T-helper 17 cell (primary cell): ENCODE results near the gene ERAP2. TPM values are rescaled to one million over a fixed set of nuclear protein-coding genes. Genes with fewer than 3 reads are reported as not detected.
A peak's percentile ranks its signal among the peaks of the same experiment; 100 is the strongest.

Experiments used
- ATAC-seq: fragments of 150-1000 bp; cut with Tn5 transposase; 2 replicates; pipeline ENCODE4 v1.10.0; 2021; ENCODE audit warnings: mild to moderate bottlenecking, moderate library complexity
- DNase-seq, 3 donors: peaks; one replicate each; pipeline versions ENCODE4 v3.0.0 to v3.0.0-alpha.2; 2020 to 2021
- H3K9me3 ChIP-seq: one replicate; pipeline ENCODE4 v1.7.0; 2013; ENCODE audit warnings: low read length, mild to moderate bottlenecking; ENCODE audit not compliant: control insufficient read depth, poor library complexity, severe bottlenecking
- H3K27ac Mint-ChIP-seq: one replicate; pipeline ENCODE4 v1.8.0; 2022; ENCODE audit warnings: mild to moderate bottlenecking, moderate library complexity, mixed read lengths
- H3K27me3 Mint-ChIP-seq: one replicate; pipeline ENCODE4 v1.8.0; 2022; ENCODE audit warnings: mixed read lengths
- H3K36me3 Mint-ChIP-seq: one replicate; pipeline ENCODE4 v1.8.0; 2022; ENCODE audit warnings: low read depth, mixed read lengths
- H3K4me1 Mint-ChIP-seq: one replicate; pipeline ENCODE4 v1.8.0; 2022; ENCODE audit warnings: mild to moderate bottlenecking, mixed read lengths
- H3K4me3 Mint-ChIP-seq: one replicate; pipeline ENCODE4 v1.8.0; 2022; ENCODE audit warnings: mild to moderate bottlenecking, moderate library complexity, mixed read lengths
- total RNA-seq, 4 donors: library from RNA in 2 of 4; stranded (reverse) in 2 of 4; gene quantifications; one replicate each; pipeline ENCODE4 v1.2.3 and lab custom pipeline; 2022 to 2026

ERAP2 gene
- total RNA-seq, 2 donors from 2014 or later = 42.7 to 65.6 TPM

DNA sequence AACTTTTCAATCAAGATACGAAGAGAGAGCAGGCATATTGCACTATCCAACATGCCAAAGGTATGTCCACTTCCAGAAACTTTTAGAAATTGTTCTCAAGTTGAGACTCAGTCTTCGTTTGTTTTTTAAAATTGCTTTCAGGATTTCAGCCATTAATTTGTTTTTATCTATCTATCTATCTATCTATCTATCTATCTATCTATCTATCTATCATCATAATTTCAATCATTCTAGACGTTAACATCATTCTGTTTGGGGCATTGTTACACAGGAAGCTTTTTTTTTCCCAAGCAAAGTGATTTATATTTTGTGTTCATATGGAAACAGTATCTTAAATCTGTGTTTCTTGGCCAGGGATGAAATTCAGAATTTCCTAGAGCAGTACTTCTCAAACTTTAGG lies 7.6 kb downstream of the ERAP2 start:
- Mint-ChIP-seq H3K27me3 (no peaks in the 10 kb centered on the region), H3K36me3 (peaks cover 22% of the 10 kb centered on the region), H3K4me3 (no peak overlapping the region), H3K4me1 (peaks cover 63% of the 10 kb centered on the region), H3K27ac (peak overlapping the region; percentile 95)
- no peak for ATAC-seq
- H3K9me3 ChIP-seq = no peaks in the 10 kb centered on the region
- DNase-seq = no peak

DNA sequence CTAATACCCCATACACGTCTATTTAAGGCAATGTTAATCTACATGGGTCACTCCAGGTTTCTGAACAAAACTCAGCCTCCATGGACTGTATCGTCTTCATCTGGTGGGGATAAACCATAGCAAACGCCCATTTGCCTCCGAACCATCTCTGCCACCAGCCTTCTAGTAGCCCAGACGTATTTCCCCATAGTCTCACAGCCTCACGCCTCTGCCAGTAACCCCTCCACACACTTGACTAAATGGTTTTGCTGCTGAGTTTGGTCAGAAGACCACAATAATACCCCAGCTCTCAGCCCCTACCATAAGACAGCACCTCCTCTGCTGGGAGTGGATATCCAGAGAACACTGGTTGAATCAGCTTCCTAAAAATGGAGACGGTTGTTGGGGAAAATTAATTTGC lies 8.7 kb downstream of the ERAP2 start:
- ATAC-seq = no peak
- Mint-ChIP-seq H3K27ac (peak overlapping the region; percentile 95), H3K27me3 (no peaks in the 10 kb centered on the region), H3K4me3 (peak overlapping the region; percentile 15), H3K36me3 (peaks cover 25% of the 10 kb centered on the region), H3K4me1 (peaks cover 60% of the 10 kb centered on the region)
- H3K9me3 ChIP-seq = no peaks in the 10 kb centered on the region
- DNase-seq = no peak

DNA sequence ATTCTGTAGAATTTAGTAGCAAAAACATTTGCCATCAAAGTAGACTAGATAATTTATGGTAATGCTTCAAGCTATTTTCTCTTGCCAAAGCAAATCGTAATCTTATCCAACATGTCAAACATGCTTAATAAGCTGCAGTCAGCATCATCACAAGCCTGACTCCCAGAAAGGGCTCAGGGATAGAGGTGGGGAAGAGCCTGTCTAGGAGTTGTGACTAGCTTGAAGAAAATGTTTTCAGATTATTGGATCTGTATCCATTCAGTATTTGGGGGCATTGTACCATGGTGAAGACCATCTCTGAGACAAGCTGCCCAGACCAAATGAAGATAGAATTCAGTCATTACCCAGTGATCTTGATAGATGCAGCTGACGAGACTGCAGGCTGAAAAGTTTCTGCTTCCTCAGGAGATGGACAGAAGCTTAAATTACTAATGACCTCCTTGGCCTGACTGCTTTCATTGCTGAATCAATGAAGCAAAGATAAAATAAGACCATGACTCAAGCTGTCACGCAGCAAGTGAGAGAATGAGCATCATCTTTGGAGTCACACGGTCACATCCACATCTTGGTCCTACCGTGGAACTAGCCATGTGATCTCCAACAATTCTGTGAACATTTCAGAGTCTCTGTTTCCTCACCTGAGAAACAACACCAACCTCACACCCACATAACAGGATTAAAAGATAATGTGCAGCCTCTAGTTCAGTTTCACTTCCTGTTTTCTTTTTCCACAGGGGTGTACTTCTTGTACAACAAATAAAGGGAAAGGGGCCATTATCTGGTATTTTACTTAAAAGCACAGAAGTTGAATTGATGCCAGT lies 9.4 kb downstream of the ERAP2 start:
- H3K4me1 Mint-ChIP-seq = peaks cover 53% of the 10 kb centered on the region

DNA sequence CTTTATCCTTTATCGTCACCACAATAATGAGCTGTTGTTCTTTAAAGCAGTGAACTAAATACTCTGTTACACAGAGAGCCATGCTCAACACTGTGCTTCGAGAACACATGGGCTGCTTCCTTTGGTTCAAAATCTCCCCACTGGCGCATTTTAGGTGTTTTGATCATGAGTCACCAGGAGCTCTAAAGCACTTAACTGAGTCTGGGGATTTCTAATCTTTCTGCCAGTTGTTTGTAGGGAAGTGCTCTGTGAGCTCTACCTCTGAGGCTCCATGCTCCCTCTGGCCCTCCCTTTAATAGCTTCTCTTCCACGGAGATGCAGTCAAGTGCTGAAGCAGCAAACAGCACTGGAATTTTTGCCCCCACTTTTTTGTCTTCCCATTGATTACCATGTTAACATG lies 17.0 kb downstream of the ERAP2 start:
- DNase-seq (no peak), ATAC-seq (peak; percentile 41)
- no peaks in the 10 kb centered on the region for H3K27me3 Mint-ChIP-seq
- peaks cover 39% of the 10 kb centered on the region for H3K4me1 Mint-ChIP-seq
- H3K4me3 Mint-ChIP-seq = no peak overlapping the region
- peak overlapping the region; percentile 96 for H3K27ac Mint-ChIP-seq
- H3K9me3 ChIP-seq = no peaks in the 10 kb centered on the region
- peaks cover 22% of the 10 kb centered on the region for H3K36me3 Mint-ChIP-seq

More for the DNA sequence above, 9.4 kb downstream of the ERAP2 start:
- H3K36me3 Mint-ChIP-seq = peaks cover 19% of the 10 kb centered on the region
- peak; percentile 93 for ATAC-seq
- H3K27me3 Mint-ChIP-seq = no peaks in the 10 kb centered on the region
- H3K27ac Mint-ChIP-seq = peak overlapping the region; percentile 95
- H3K9me3 ChIP-seq = no peaks in the 10 kb centered on the region
- peak overlapping the region; percentile 75 for H3K4me3 Mint-ChIP-seq
- DNase-seq = no peak

DNA sequence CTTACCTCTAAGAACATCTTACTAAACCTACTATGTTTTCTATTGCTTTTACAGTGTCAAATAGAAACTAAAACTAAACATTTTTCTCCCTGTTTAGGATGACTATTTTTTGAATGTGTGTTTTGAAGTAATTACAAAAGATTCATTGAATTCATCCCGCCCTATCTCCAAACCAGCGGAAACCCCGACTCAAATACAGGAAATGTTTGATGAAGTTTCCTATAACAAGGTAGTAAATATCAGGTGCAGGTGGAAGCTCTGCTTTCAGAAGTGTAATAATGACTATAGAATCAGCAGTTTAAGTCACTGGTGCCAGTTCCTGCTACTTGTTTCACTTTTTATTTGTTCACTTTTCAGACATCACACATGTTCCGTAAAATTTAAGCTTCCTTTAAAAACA lies 20.0 kb downstream of the ERAP2 start:
- peak overlapping the region; percentile 96 for H3K27ac Mint-ChIP-seq
- H3K4me3 Mint-ChIP-seq = peak overlapping the region; percentile 86
- H3K36me3 Mint-ChIP-seq = peaks cover 21% of the 10 kb centered on the region
- DNase-seq (no peak), ATAC-seq (peak; percentile 78)
- H3K4me1 Mint-ChIP-seq = peaks cover 42% of the 10 kb centered on the region
- no peaks in the 10 kb centered on the region for H3K9me3 ChIP-seq
- H3K27me3 Mint-ChIP-seq = no peaks in the 10 kb centered on the region

DNA sequence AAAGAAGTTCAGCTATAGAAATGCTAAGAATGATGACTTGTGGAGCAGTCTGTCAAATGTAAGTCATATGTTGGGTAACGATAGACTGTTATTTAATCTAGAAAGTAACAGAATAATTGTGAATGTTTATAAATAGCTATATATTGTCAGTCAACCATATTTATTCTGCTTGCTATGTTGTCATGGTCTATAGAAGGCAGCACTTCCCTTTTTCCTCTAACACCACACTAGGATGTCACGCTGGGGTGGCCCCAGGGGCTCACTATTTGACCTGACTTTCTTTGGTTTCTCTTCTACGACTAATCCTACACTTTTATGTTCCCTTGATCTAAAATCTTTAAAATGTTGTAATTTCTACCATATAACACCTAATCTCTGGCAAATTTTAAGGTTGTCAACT lies 20.5 kb downstream of the ERAP2 start:
- peak; percentile 67 for ATAC-seq
- Mint-ChIP-seq H3K4me1 (peaks cover 42% of the 10 kb centered on the region), H3K4me3 (peak overlapping the region; percentile 86), H3K27me3 (no peaks in the 10 kb centered on the region), H3K36me3 (peaks cover 21% of the 10 kb centered on the region), H3K27ac (peak overlapping the region; percentile 96)
- H3K9me3 ChIP-seq = no peaks in the 10 kb centered on the region
- no peak for DNase-seq

DNA sequence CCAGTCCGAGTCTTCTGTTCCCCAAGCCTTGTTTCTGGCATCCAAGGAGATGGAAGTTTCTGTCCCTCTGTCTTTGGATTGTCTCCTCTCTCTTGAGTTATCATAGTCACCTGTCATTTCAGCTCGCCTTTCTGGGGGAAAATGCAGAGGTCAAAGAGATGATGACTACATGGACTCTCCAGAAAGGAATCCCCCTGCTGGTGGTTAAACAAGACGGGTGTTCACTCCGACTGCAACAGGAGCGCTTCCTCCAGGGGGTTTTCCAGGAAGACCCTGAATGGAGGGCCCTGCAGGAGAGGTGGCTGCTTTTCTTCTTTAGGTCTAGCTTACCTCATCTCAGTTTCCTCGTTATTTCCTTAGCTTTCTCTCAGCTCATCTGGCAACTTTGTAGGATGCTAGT lies 25.1 kb downstream of the ERAP2 start:
- H3K27ac Mint-ChIP-seq = peak overlapping the region; percentile 74
- H3K4me1 Mint-ChIP-seq = peaks cover 21% of the 10 kb centered on the region
- no peak overlapping the region for H3K4me3 Mint-ChIP-seq
- H3K9me3 ChIP-seq = no peaks in the 10 kb centered on the region
- ATAC-seq = peak; percentile 32
- H3K27me3 Mint-ChIP-seq = no peaks in the 10 kb centered on the region
- DNase-seq = no peak
- peaks cover 12% of the 10 kb centered on the region for H3K36me3 Mint-ChIP-seq

DNA sequence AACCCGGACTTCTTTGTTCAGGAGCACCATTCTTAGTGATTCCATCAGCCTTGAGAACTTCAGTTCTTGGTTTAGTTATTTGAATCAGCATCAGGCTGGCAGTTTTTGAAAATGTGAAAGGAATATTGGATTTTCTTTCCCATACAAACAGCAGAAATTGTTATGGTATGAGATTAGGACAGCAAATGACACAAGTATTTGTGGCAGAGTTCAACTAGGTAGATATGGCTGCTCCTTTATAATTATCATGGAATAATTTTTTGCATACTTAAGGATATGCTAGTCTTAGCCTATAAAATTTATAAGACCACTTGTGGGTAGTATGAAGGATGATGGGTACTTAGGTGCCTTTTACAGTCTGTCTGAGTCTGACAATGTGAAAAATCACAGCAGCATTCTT lies 25.5 kb downstream of the ERAP2 start:
- ATAC-seq (no peak), DNase-seq (no peak)
- Mint-ChIP-seq H3K36me3 (peaks cover 12% of the 10 kb centered on the region), H3K4me3 (no peak overlapping the region), H3K4me1 (peaks cover 17% of the 10 kb centered on the region), H3K27me3 (no peaks in the 10 kb centered on the region), H3K27ac (peak overlapping the region; percentile 74)
- no peaks in the 10 kb centered on the region for H3K9me3 ChIP-seq

DNA sequence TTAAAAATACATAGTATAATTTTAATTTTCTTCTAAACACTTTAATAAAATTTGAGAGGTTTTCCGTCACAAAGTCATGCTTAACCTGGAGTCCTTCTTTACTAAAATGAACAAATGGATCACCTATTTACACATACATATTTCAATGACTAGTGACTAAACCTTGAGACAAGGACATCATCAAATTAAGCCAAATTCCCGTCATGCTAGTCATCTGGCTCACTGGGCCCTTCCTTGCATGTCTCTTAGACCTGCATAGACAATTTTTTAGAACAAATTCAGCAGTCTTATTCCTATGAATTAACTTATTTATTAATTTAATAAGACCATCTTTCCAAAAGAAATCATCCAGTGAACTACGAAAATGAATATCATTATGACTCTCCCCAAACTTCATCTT lies 26.6 kb downstream of the ERAP2 start:
- peaks cover 12% of the 10 kb centered on the region for H3K4me1 Mint-ChIP-seq
- H3K9me3 ChIP-seq = no peaks in the 10 kb centered on the region
- H3K4me3 Mint-ChIP-seq = no peak overlapping the region
- ATAC-seq = no peak
- H3K27ac Mint-ChIP-seq = peak overlapping the region; percentile 59
- peaks cover 7% of the 10 kb centered on the region for H3K36me3 Mint-ChIP-seq
- no peaks in the 10 kb centered on the region for H3K27me3 Mint-ChIP-seq
- no peak for DNase-seq

DNA sequence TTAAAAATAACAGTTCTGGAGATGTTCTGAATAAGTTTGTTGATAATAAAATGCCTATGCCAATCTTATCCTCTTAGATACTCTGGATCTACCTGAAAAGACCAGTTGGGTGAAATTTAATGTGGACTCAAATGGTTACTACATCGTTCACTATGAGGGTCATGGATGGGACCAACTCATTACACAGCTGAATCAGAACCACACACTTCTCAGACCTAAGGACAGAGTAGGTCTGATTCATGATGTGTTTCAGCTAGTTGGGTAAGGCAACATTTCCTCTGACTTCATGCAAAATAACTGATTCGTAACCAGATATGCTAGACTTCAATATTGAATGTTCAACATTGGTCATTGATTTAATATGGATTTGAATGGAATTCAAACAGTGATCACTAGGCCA lies 27.0 kb downstream of the ERAP2 start:
- Mint-ChIP-seq H3K4me1 (peaks cover 12% of the 10 kb centered on the region), H3K27me3 (no peaks in the 10 kb centered on the region), H3K27ac (peak overlapping the region; percentile 59), H3K36me3 (peaks cover 7% of the 10 kb centered on the region), H3K4me3 (no peak overlapping the region)
- DNase-seq (no peak), ATAC-seq (no peak)
- H3K9me3 ChIP-seq = no peaks in the 10 kb centered on the region

DNA sequence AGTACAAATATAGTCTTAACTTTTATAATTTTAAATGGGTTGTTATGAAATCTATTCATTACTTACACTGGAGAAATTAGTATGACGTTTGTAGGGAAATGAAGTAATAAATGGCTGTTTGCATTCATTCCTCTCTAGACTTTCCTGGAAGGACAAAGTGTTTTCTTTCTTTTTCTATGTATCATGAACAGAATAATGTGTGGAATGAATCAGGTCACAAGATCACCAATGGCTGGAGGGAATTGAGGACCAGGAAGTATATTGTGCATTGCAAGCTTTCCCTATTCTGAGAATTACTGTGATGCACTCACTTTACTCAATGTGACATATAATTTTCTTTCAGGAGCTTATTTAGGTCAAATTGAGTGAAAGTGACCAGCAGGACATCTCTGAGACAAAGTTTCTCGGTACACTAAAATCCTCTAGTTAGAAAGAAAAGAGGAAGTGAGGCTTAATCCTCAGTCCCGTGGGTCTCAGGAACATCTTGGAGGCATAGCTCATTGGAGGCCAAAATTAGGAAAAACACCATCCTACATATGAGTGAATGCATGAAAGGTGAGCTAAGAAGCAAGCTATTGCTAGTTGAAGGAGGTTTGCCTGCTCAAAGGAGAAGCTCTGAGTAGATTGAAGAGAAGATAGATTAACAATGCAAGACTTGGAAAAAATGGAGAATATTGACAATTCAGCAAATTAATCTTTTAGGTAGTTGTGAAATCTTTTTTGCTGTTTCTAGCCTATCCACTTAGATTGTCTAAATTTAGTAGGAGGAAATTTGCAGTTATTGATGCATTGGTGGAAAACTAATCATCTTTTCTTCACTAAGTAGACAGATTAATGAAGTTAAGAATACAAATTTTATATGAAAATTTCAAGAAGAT lies 28.0 kb downstream of the ERAP2 start:
- Mint-ChIP-seq H3K27ac (peak overlapping the region; percentile 63), H3K4me3 (no peak overlapping the region), H3K36me3 (peaks cover 9% of the 10 kb centered on the region), H3K4me1 (peaks cover 13% of the 10 kb centered on the region), H3K27me3 (no peaks in the 10 kb centered on the region)
- H3K9me3 ChIP-seq = no peaks in the 10 kb centered on the region
- DNase-seq (no peak), ATAC-seq (no peak)

DNA sequence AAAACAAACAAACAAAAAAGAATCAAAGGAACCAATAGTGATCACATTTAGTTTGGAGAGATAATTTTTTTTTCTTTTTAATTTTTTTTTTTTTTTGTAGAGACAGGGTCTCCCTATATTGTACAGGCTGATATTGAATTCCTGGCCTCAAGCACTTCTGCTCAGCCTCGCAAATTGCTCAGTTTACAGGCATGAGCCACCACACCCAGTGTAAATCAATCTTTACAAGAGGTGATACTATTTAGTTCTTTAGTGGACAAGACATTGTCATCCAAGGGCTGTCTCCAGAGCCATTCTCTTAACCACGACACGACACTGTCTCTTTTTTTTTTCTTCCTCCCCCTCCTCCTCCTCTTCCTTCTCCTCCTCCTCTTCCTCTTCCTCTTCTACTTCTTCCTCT lies 29.6 kb downstream of the ERAP2 start:
- Mint-ChIP-seq H3K27ac (peak overlapping the region; percentile 63), H3K4me3 (peak overlapping the region; percentile 61), H3K36me3 (peaks cover 6% of the 10 kb centered on the region), H3K4me1 (peaks cover 13% of the 10 kb centered on the region), H3K27me3 (no peaks in the 10 kb centered on the region)
- no peaks in the 10 kb centered on the region for H3K9me3 ChIP-seq
- DNase-seq (no peak), ATAC-seq (no peak)

DNA sequence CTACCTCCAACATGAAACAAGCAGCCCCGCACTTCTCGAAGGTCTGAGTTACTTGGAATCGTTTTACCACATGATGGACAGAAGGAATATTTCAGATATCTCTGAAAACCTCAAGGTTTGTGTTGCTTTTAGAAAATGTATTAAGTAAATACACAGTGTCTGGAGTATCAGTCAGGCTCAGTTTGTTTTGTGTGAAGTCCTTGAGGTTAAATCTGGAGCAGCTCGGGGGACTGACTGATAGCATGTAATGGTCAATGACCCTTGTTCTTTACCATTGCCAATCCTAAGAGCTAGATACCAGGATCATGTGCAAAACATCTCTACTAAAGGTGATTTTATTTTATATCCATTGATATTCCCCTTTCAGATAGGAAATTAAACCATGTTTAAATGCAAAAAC lies 32.7 kb downstream of the ERAP2 start:
- H3K27ac Mint-ChIP-seq = peak overlapping the region; percentile 59
- no peak for DNase-seq
- H3K9me3 ChIP-seq = no peaks in the 10 kb centered on the region
- H3K4me3 Mint-ChIP-seq = no peak overlapping the region
- peaks cover 8% of the 10 kb centered on the region for H3K36me3 Mint-ChIP-seq
- no peaks in the 10 kb centered on the region for H3K27me3 Mint-ChIP-seq
- no peak for ATAC-seq
- peaks cover 10% of the 10 kb centered on the region for H3K4me1 Mint-ChIP-seq
